ENCODE measurements around the gene IL37. TPM values are rescaled to one million over a fixed set of nuclear protein-coding genes. Genes with fewer than 3 reads are reported as not detected.

The IL37 gene
- total RNA-seq, 2 experiments from 2014 or later = not detected

- peaks cover 24% of the 10 kb centered on the region for H3K4me1 Mint-ChIP-seq
- DNase-seq = peak; percentile 43
- intact Hi-C loops (cut with DNase I, micrococcal nuclease) = no loop called here
- peaks cover 2% of the 10 kb centered on the region for H3K36me3 Mint-ChIP-seq (ENCODE audit: low read depth)
- ChIA-PET CTCF (interaction anchor here (0.6 to 0.9 kb wide), 5 partner anchors 26 to 1946 kb away, joined by 3 to 4 read pairs (median 3); no protein-coding TSS in a partner anchor), POLR2A (no interaction called here)
- H3K27ac Mint-ChIP-seq = peak overlapping the region; percentile 20
- peaks cover 2% of the 10 kb centered on the region for H3K9me3 Mint-ChIP-seq (ENCODE audit: low read depth)
- no peak overlapping the region for H3K4me3 Mint-ChIP-seq
- ATAC-seq = peak; percentile 50
- H3K27me3 Mint-ChIP-seq = no peaks in the 10 kb centered on the region
Measured at GRCh38 chr2:112915300-112916144, 4.6 kb downstream of the IL37 start.

- peaks cover 2% of the 10 kb centered on the region for H3K36me3 Mint-ChIP-seq (ENCODE audit: low read depth)
- ATAC-seq (peak; percentile 53), DNase-seq (peak; percentile 54)
- H3K27ac Mint-ChIP-seq = no peak overlapping the region
- intact Hi-C loops (cut with DNase I, micrococcal nuclease) = no loop called here
- H3K4me3 Mint-ChIP-seq = no peak overlapping the region
- no peaks in the 10 kb centered on the region for H3K27me3 Mint-ChIP-seq
- ChIA-PET CTCF (interaction anchor here (0.7 to 2.0 kb wide), 3 partner anchors 26 to 44 kb away, joined by 3 to 7 read pairs (median 3); no protein-coding TSS in a partner anchor), POLR2A (interaction anchor here (0.6 kb wide), 1 partner anchor 9 kb away, joined by 3 read pairs; no protein-coding TSS in a partner anchor)
- H3K4me1 Mint-ChIP-seq = peaks cover 24% of the 10 kb centered on the region
- peaks cover 2% of the 10 kb centered on the region for H3K9me3 Mint-ChIP-seq (ENCODE audit: low read depth)
Measured at GRCh38 chr2:112916145-112916571, 5.2 kb downstream of the IL37 start.

GRCh38 chr2:112916625-112917247 is 5.8 kb downstream of the IL37 start:
- intact Hi-C loops (cut with DNase I, micrococcal nuclease) = no loop called here
- Mint-ChIP-seq H3K4me1 (peaks cover 24% of the 10 kb centered on the region), H3K27me3 (no peaks in the 10 kb centered on the region), H3K27ac (peak overlapping the region; percentile 53), H3K4me3 (no peak overlapping the region), H3K36me3 (ENCODE audit: low read depth) (peaks cover 2% of the 10 kb centered on the region), H3K9me3 (ENCODE audit: low read depth) (peaks cover 2% of the 10 kb centered on the region)
- ChIA-PET CTCF (interaction anchor here (0.7 to 2.0 kb wide), 2 partner anchors 32 to 82 kb away, joined by 3 to 7 read pairs; no protein-coding TSS in a partner anchor), POLR2A (interaction anchor here (0.6 to 0.7 kb wide), 2 partner anchors 8 to 64 kb away, joined by 3 read pairs; no protein-coding TSS in a partner anchor)
- DNase-seq (no peak), ATAC-seq (peak; percentile 69)

GRCh38 chr2:112917856-112918255 is 6.9 kb downstream of the IL37 start:
- Mint-ChIP-seq H3K9me3 (ENCODE audit: low read depth) (peaks cover 2% of the 10 kb centered on the region), H3K27me3 (no peaks in the 10 kb centered on the region), H3K4me1 (peaks cover 24% of the 10 kb centered on the region), H3K27ac (no peak overlapping the region), H3K36me3 (ENCODE audit: low read depth) (peaks cover 2% of the 10 kb centered on the region), H3K4me3 (no peak overlapping the region)
- DNase-seq (no peak), ATAC-seq (no peak)
- POLR2A ChIA-PET = interaction anchor here (0.5 kb wide), 1 partner anchor 168 kb away, joined by 5 read pairs; no protein-coding TSS in a partner anchor
- intact Hi-C loops (cut with DNase I, micrococcal nuclease) = no loop called here
- CTCF ChIA-PET = interaction anchor here (0.9 to 2.0 kb wide), 4 partner anchors 24 to 191 kb away, joined by 3 to 9 read pairs (median 6); no protein-coding TSS in a partner anchor

- intact Hi-C loops (cut with DNase I, micrococcal nuclease) = no loop called here
- Mint-ChIP-seq H3K36me3 (ENCODE audit: low read depth) (peaks cover 2% of the 10 kb centered on the region), H3K9me3 (ENCODE audit: low read depth) (peaks cover 2% of the 10 kb centered on the region), H3K4me1 (peaks cover 24% of the 10 kb centered on the region), H3K27ac (no peak overlapping the region), H3K27me3 (no peaks in the 10 kb centered on the region), H3K4me3 (no peak overlapping the region)
- POLR2A ChIA-PET = interaction anchor here (0.5 kb wide), 1 partner anchor 169 kb away, joined by 5 read pairs; no protein-coding TSS in a partner anchor
- CTCF ChIA-PET = interaction anchor here (1.1 to 1.7 kb wide), 3 partner anchors 23 to 168 kb away, joined by 3 to 9 read pairs (median 3); no protein-coding TSS in a partner anchor
- DNase-seq = no peak
- ATAC-seq = no peak
Measured at GRCh38 chr2:112918256-112918655, 7.3 kb downstream of the IL37 start.

GRCh38 chr2:112919086-112919485 is 8.1 kb downstream of the IL37 start:
- Mint-ChIP-seq H3K27ac (no peak overlapping the region), H3K27me3 (no peaks in the 10 kb centered on the region), H3K9me3 (ENCODE audit: low read depth) (peaks cover 2% of the 10 kb centered on the region), H3K4me3 (no peak overlapping the region), H3K4me1 (peaks cover 24% of the 10 kb centered on the region), H3K36me3 (ENCODE audit: low read depth) (peaks cover 2% of the 10 kb centered on the region)
- no peak for ATAC-seq
- ChIA-PET CTCF (interaction anchor here (0.5 to 1.5 kb wide), 5 partner anchors 23 to 227 kb away, joined by 3 to 4 read pairs (median 3); no protein-coding TSS in a partner anchor), POLR2A (interaction anchor here (0.6 kb wide), 1 partner anchor 9 kb away, joined by 4 read pairs; no protein-coding TSS in a partner anchor)
- intact Hi-C loops (cut with DNase I, micrococcal nuclease) = no loop called here
- DNase-seq = no peak

- intact Hi-C loops (cut with DNase I, micrococcal nuclease) = no loop called here
- Mint-ChIP-seq H3K4me1 (peaks cover 12% of the 10 kb centered on the region), H3K27ac (no peak overlapping the region), H3K27me3 (peaks cover 2% of the 10 kb centered on the region), H3K4me3 (no peak overlapping the region), H3K36me3 (ENCODE audit: low read depth) (peaks cover 2% of the 10 kb centered on the region), H3K9me3 (ENCODE audit: low read depth) (peaks cover 2% of the 10 kb centered on the region)
- DNase-seq (peak; percentile 17), ATAC-seq (peak; percentile 34)
- POLR2A ChIA-PET = no interaction called here
- CTCF ChIA-PET = interaction anchor here (1.2 to 1.7 kb wide), 3 partner anchors 21 to 36 kb away, joined by 3 to 5 read pairs (median 4); no protein-coding TSS in a partner anchor
Measured at GRCh38 chr2:112920923-112921532, 10.1 kb downstream of the IL37 start.

- peaks cover 4% of the 10 kb centered on the region for H3K4me1 Mint-ChIP-seq
- DNase-seq (no peak), ATAC-seq (no peak)
- H3K9me3 Mint-ChIP-seq (ENCODE audit: low read depth) = peaks cover 2% of the 10 kb centered on the region
- intact Hi-C loops (cut with DNase I, micrococcal nuclease) = no loop called here
- H3K36me3 Mint-ChIP-seq (ENCODE audit: low read depth) = peaks cover 2% of the 10 kb centered on the region
- peaks cover 2% of the 10 kb centered on the region for H3K27me3 Mint-ChIP-seq
- ChIA-PET POLR2A (no interaction called here), CTCF (interaction anchor here (0.7 to 1.7 kb wide), 3 partner anchors 20 to 168 kb away, joined by 3 to 5 read pairs (median 4); no protein-coding TSS in a partner anchor)
- H3K27ac Mint-ChIP-seq = no peak overlapping the region
- no peak overlapping the region for H3K4me3 Mint-ChIP-seq
Measured at GRCh38 chr2:112921982-112922381, 11.0 kb downstream of the IL37 start.

- H3K27ac Mint-ChIP-seq = no peak overlapping the region
- H3K27me3 Mint-ChIP-seq = peaks cover 2% of the 10 kb centered on the region
- H3K4me1 Mint-ChIP-seq = no peaks in the 10 kb centered on the region
- peaks cover 2% of the 10 kb centered on the region for H3K36me3 Mint-ChIP-seq (ENCODE audit: low read depth)
- DNase-seq = no peak
- POLR2A ChIA-PET = no interaction called here
- ATAC-seq = no peak
- CTCF ChIA-PET = interaction anchor here (1.8 kb wide), 1 partner anchor 18 kb away, joined by 4 read pairs; no protein-coding TSS in a partner anchor
- no peak overlapping the region for H3K4me3 Mint-ChIP-seq
- H3K9me3 Mint-ChIP-seq (ENCODE audit: low read depth) = peaks cover 2% of the 10 kb centered on the region
- intact Hi-C loops (cut with DNase I, micrococcal nuclease) = no loop called here
Measured at GRCh38 chr2:112923237-112923966, 12.4 kb downstream of the IL37 start.

GRCh38 chr2:112923967-112924338 is 13.0 kb downstream of the IL37 start:
- ATAC-seq = no peak
- CTCF ChIA-PET = interaction anchor here (1.8 kb wide), 1 partner anchor 18 kb away, joined by 4 read pairs; no protein-coding TSS in a partner anchor

More at GRCh38 chr2:112923967-112924338, 13.0 kb downstream of the IL37 start:
- DNase-seq = no peak
- peaks cover 2% of the 10 kb centered on the region for H3K9me3 Mint-ChIP-seq (ENCODE audit: low read depth)
- peaks cover 2% of the 10 kb centered on the region for H3K27me3 Mint-ChIP-seq
- no peaks in the 10 kb centered on the region for H3K4me1 Mint-ChIP-seq
- H3K4me3 Mint-ChIP-seq = no peak overlapping the region
- H3K27ac Mint-ChIP-seq = no peak overlapping the region
- intact Hi-C loops (cut with DNase I, micrococcal nuclease) = no loop called here
- peaks cover 2% of the 10 kb centered on the region for H3K36me3 Mint-ChIP-seq (ENCODE audit: low read depth)
- POLR2A ChIA-PET = no interaction called here

Measured in activated CD4-positive, alpha-beta T cell treated with anti-CD3 and anti-CD28 coated beads for 36 hours (primary cell).